HG02610 (cell line): ENCODE measurements around the gene TMSB15C.
"Not testable (repeated sequence)": the region's sequence is repeated elsewhere in the genome, so short reads cannot be mapped to it uniquely, and the experiment has no call there.

Experiments
- ATAC-seq: cut with Tn5 transposase; IDR thresholded peaks from one replicate; pipeline ENCODE4 v1.9.1; 2021; ENCODE audit warnings: mild to moderate bottlenecking, moderate library complexity; ENCODE audit not compliant: unreplicated experiment

The TMSB15C gene

GRCh38 chrX:104075778-104076445 is at the start of gene TMSB15C:
Gene TMSB15C (minus strand): TSS chrX:104076236.
- peak; percentile 99 for ATAC-seq

GRCh38 chrX:104122829-104123228 is 46.8 kb upstream of the TMSB15C start:
- peak; percentile 79 for ATAC-seq

- ATAC-seq, result no peak
Measured at GRCh38 chrX:104118765-104119164, 42.7 kb upstream of the TMSB15C start.

- ATAC-seq, result peak; percentile 51
Measured at GRCh38 chrX:104117759-104118158, 41.7 kb upstream of the TMSB15C start.

- ATAC-seq, result peak; percentile 44
Measured at GRCh38 chrX:104113222-104113965, 37.4 kb upstream of the TMSB15C start.

GRCh38 chrX:104112326-104112951 is 36.4 kb upstream of the TMSB15C start, which contains the start of gene ZCCHC18:
Gene ZCCHC18 (plus strand): TSS chrX:104112523. CDS start chrX:104114112, 1,589 bp downstream.
- ATAC-seq, result peak; percentile 74

GRCh38 chrX:104110491-104111240 is 34.6 kb upstream of the TMSB15C start:
- ATAC-seq, result peak; percentile 42

- ATAC-seq, result no peak
Measured at GRCh38 chrX:104108955-104109354, 32.9 kb upstream of the TMSB15C start.

GRCh38 chrX:104105330-104106262 is 29.6 kb upstream of the TMSB15C start:
- ATAC-seq, result no peak

GRCh38 chrX:104104676-104105075 is 28.6 kb upstream of the TMSB15C start:
- no peak for ATAC-seq

GRCh38 chrX:104098919-104099318 is 22.9 kb upstream of the TMSB15C start:
- no peak for ATAC-seq

- peak; percentile 74 for ATAC-seq
Measured at GRCh38 chrX:104098151-104098808, 22.2 kb upstream of the TMSB15C start.

- no peak for ATAC-seq
Measured at GRCh38 chrX:104085919-104086318, 9.9 kb upstream of the TMSB15C start.

- ATAC-seq, result no peak
Measured at GRCh38 chrX:104085477-104085876, 9.4 kb upstream of the TMSB15C start.

- no peak for ATAC-seq
Measured at GRCh38 chrX:104084534-104085277, 8.7 kb upstream of the TMSB15C start.

- no peak for ATAC-seq
Measured at GRCh38 chrX:104084063-104084462, 8.0 kb upstream of the TMSB15C start.

- ATAC-seq, result not testable (repeated sequence)
Measured at GRCh38 chrX:104077854-104078253, 1.8 kb upstream of the TMSB15C start.

GRCh38 chrX:104062636-104063035 is 13.4 kb downstream of the TMSB15C start:
- ATAC-seq, result not testable (repeated sequence)

GRCh38 chrX:104054956-104055355 is 21.1 kb downstream of the TMSB15C start:
- ATAC-seq, result not testable (repeated sequence)
